CD14-positive monocyte (primary cell): ENCODE data around the gene RABEP2. TPM values are rescaled to one million over a fixed set of nuclear protein-coding genes. Genes with fewer than 3 reads are reported as not detected.

Experiments
- DNase-seq, 3 donors: peaks; one replicate each; pipeline ENCODE4 v3.0.0-alpha.2; 2011 to 2022
- H2AFZ ChIP-seq: 2 replicates; pipeline ENCODE4 v1.6.0; 2012; ENCODE audit warnings: mild to moderate bottlenecking, low read depth, low read length, inconsistent platforms; ENCODE audit not compliant: insufficient read depth, poor library complexity, severe bottlenecking
- H3K27ac ChIP-seq, 2 donors: 1 replicate in 1 of 2; 2 replicates in 1 of 2; pipeline ENCODE4 v1.5.1; 2012 to 2013; ENCODE audit warnings: low read length in 2 of 2, control low read depth in 1 of 2, inconsistent platforms in 1 of 2, low read depth in 1 of 2, mild to moderate bottlenecking in 1 of 2
- H3K27me3 ChIP-seq, 2 donors: one replicate each; pipeline versions ENCODE4 v1.6.0 to v1.6.1; 2011 to 2013; ENCODE audit warnings: low read length in 2 of 2; ENCODE audit not compliant: control insufficient read depth in 2 of 2, insufficient read depth in 2 of 2
- H3K36me3 ChIP-seq, 2 donors: replicated peaks in 1 of 2; 1 replicate in 1 of 2; 2 replicates in 1 of 2; pipeline versions ENCODE4 v1.5.1 to v1.6.1; 2012 to 2013; ENCODE audit warnings: low read length in 2 of 2, control low read depth in 1 of 2, inconsistent platforms in 1 of 2, mild to moderate bottlenecking in 1 of 2; ENCODE audit not compliant: insufficient read depth in 2 of 2, control insufficient read depth in 1 of 2
- H3K4me1 ChIP-seq, 2 donors: 1 replicate in 1 of 2; 2 replicates in 1 of 2; pipeline versions ENCODE4 v1.5.1 to v1.6.1; 2012 to 2013; ENCODE audit warnings: low read length in 2 of 2, control low read depth in 1 of 2, inconsistent platforms in 1 of 2, mild to moderate bottlenecking in 1 of 2, moderate library complexity in 1 of 2; ENCODE audit not compliant: insufficient read depth in 2 of 2, control insufficient read depth in 1 of 2
- H3K4me2 ChIP-seq: replicated peaks from 2 replicates; pipeline ENCODE3; 2012; ENCODE audit warnings: low read length, moderate library complexity, mild to moderate bottlenecking; ENCODE audit not compliant: poor library complexity, severe bottlenecking; ENCODE audit errors: extremely low read depth
- H3K4me3 ChIP-seq, 3 experiments: fragments of 200-600 bp in 1 of 3; sonication (generic) in 1 of 3; replicated peaks in 1 of 3; 1 replicate in 2 of 3; 2 replicates in 1 of 3; pipeline ENCODE4 v1.5.1; 2011 to 2013; ENCODE audit warnings: low read length in 3 of 3, mild to moderate bottlenecking in 3 of 3, control low read depth in 2 of 3, low read depth in 2 of 3, inconsistent platforms in 1 of 3, moderate library complexity in 1 of 3
- H3K79me2 ChIP-seq: 2 replicates; pipeline ENCODE4 v1.6.0; 2012; ENCODE audit warnings: mild to moderate bottlenecking, control low read depth, inconsistent platforms, low read length, moderate library complexity; ENCODE audit not compliant: insufficient read depth
- H3K9ac ChIP-seq: 2 replicates; pipeline ENCODE4 v1.6.0; 2017; ENCODE audit warnings: low read length, mild to moderate bottlenecking; ENCODE audit not compliant: insufficient read depth, poor library complexity, severe bottlenecking
- H3K9me3 ChIP-seq, 2 donors: replicated peaks in 1 of 2; 1 replicate in 1 of 2; 2 replicates in 1 of 2; pipeline versions ENCODE4 v1.5.1 to v1.6.1; 2012 to 2013; ENCODE audit warnings: low read length in 2 of 2, control low read depth in 1 of 2; ENCODE audit not compliant: control insufficient read depth in 1 of 2, insufficient read depth in 1 of 2
- H4K20me1 ChIP-seq: 2 replicates; pipeline ENCODE4 v1.6.0; 2012; ENCODE audit warnings: mild to moderate bottlenecking, low read length, control low read depth, moderate library complexity; ENCODE audit not compliant: insufficient read depth
- H3K27ac Mint-ChIP-seq, 7 donors: one replicate each; pipeline ENCODE4 v1.8.0; 2020; ENCODE audit warnings: mild to moderate bottlenecking in 7 of 7, mixed read lengths in 7 of 7, moderate library complexity in 6 of 7, inconsistent platforms in 2 of 7
- H3K27me3 Mint-ChIP-seq, 3 donors: one replicate each; pipeline ENCODE4 v1.8.0; 2021 to 2022; ENCODE audit warnings: low read depth in 3 of 3, mild to moderate bottlenecking in 3 of 3, mixed read lengths in 3 of 3, moderate library complexity in 3 of 3, inconsistent platforms in 1 of 3
- H3K36me3 Mint-ChIP-seq, 2 donors: one replicate each; pipeline ENCODE4 v1.8.0; 2020; ENCODE audit warnings: mixed read lengths in 2 of 2, inconsistent platforms in 1 of 2, mild to moderate bottlenecking in 1 of 2
- H3K4me1 Mint-ChIP-seq: one replicate; pipeline ENCODE4 v1.8.0; 2020; ENCODE audit warnings: mild to moderate bottlenecking, mixed read lengths
- H3K4me3 Mint-ChIP-seq, 2 donors: one replicate each; pipeline ENCODE4 v1.8.0; 2020; ENCODE audit warnings: mild to moderate bottlenecking in 2 of 2, mixed read lengths in 2 of 2, moderate library complexity in 1 of 2
- H3K9me3 Mint-ChIP-seq, 7 donors: one replicate each; pipeline ENCODE4 v1.8.0; 2020 to 2022; ENCODE audit warnings: mixed read lengths in 7 of 7, mild to moderate bottlenecking in 6 of 7, moderate library complexity in 6 of 7, inconsistent platforms in 2 of 7
- WGBS: methylation state at CpG from one replicate; pipeline ENCODE4 v1.1.5; 2013; ENCODE audit warnings: missing lambda C conversion rate; ENCODE audit not compliant: insufficient coverage; 5-methylcytosine and 5-hydroxymethylcytosine counted together
- intact Hi-C, 2 donors: fragments of 100-400 bp; cut with micrococcal nuclease; formaldehyde crosslinking; loops; one replicate each; pipeline versions ENCODE4 v1.15.0 to v1.15.1; 2023
- polyA minus RNA-seq: library from RNA; depleted of rRNA, polyadenylated mRNA; stranded (reverse); fragments of >200 nt; gene quantifications from 2 replicates; pipeline ENCODE4 v1.2.3, GENCODE V29; 2012
- polyA plus RNA-seq, 3 donors: library from polyadenylated mRNA; depleted of rRNA in 1 of 3; unstranded in 2 of 3; stranded (reverse) in 1 of 3; fragments of 300-500 nt in 2 of 3; fragments of >200 nt in 1 of 3; fragmentation: Illumina TruSeq in 2 of 3; gene quantifications; 1 replicate in 2 of 3; 2 replicates in 1 of 3; pipeline ENCODE4 v1.2.3, GENCODE V29; 2012 to 2021
- total RNA-seq, 12 experiments: library from RNA in 1 of 12; stranded (reverse) in 1 of 12; fragments of 120-200 nt in 1 of 12; gene quantifications; one replicate each; pipeline ENCODE4 v1.2.4 and lab custom pipeline; 2013 to 2026; ENCODE audit warnings: mixed read lengths in 6 of 12, inconsistent platforms in 1 of 12
- TF ChIP-seq, protein P1 (sequence below): fragments of 200-600 bp; IDR thresholded peaks from one replicate; pipeline ENCODE4 v1.8.0; 2022; ENCODE audit warnings: antibody characterized with exemption, mild to moderate bottlenecking

The RABEP2 gene, protein sequence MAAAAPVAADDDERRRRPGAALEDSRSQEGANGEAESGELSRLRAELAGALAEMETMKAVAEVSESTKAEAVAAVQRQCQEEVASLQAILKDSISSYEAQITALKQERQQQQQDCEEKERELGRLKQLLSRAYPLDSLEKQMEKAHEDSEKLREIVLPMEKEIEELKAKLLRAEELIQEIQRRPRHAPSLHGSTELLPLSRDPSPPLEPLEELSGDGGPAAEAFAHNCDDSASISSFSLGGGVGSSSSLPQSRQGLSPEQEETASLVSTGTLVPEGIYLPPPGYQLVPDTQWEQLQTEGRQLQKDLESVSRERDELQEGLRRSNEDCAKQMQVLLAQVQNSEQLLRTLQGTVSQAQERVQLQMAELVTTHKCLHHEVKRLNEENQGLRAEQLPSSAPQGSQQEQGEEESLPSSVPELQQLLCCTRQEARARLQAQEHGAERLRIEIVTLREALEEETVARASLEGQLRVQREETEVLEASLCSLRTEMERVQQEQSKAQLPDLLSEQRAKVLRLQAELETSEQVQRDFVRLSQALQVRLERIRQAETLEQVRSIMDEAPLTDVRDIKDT
- 15.8 TPM for total RNA-seq (2013)
- polyA plus RNA-seq, result 10 to 100 TPM in 1 of 3 donors, 1 to 10 TPM in 2; 1.9 to 21.6 (median 2.5) TPM
- 22.6 and 24.7 TPM in 2 replicates for polyA minus RNA-seq
- total RNA-seq (lab: John Stamatoyannopoulos, UW), result 3.9 to 17.8 (median 14.4) reads per million in 11 experiments

DNA sequence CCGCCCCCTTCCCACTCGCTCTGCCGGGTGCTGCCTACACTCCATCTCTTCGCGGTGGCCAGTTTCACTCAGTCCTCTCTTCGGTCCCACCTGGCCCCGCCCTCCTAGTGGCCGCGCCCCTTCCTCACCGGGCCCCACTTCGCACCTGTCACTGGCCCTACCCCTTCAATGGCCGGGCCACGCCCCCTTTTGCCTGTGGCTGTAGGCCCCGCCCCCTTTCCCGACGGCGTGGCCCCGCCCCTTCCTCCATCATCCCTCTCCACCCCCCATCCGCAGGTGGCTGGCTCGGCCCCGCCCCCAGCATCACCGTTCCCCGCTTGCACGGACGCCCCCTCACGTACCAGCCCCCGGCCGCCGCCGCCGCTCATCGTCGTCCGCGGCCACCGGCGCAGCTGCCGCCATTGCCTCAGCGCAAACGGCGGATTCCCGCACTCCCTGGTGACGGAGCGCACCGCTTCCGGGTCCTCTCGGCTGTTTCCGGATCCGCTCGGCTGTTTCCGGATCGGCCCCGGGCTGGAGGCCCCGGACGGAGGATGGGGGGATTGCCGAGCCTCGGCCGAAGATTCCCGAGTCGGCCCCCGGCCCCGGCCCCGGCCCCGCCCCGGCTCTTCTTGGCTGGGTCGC is at the start of gene RABEP2:
RABEP2 (minus strand) TSS at position 477 of the 624 bp plus-strand sequence; CDS start at position 402, 75 bp downstream.
- H3K9me3 Mint-ChIP-seq, result no peaks in the 10 kb centered on the region
- TF ChIP-seq, protein P1, sequence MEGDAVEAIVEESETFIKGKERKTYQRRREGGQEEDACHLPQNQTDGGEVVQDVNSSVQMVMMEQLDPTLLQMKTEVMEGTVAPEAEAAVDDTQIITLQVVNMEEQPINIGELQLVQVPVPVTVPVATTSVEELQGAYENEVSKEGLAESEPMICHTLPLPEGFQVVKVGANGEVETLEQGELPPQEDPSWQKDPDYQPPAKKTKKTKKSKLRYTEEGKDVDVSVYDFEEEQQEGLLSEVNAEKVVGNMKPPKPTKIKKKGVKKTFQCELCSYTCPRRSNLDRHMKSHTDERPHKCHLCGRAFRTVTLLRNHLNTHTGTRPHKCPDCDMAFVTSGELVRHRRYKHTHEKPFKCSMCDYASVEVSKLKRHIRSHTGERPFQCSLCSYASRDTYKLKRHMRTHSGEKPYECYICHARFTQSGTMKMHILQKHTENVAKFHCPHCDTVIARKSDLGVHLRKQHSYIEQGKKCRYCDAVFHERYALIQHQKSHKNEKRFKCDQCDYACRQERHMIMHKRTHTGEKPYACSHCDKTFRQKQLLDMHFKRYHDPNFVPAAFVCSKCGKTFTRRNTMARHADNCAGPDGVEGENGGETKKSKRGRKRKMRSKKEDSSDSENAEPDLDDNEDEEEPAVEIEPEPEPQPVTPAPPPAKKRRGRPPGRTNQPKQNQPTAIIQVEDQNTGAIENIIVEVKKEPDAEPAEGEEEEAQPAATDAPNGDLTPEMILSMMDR, result no peak
- Histone ChIP-seq H2AFZ (peak within 1 kb of the TSS; percentile 98), H3K27ac (peak within 1 kb of the TSS; percentile 90 to 95), H3K79me2 (peaks cover 8% of the 10 kb centered on the region), H3K4me1 (peaks cover 11 to 17% of the 10 kb centered on the region in 2 donors), H3K9me3 (no peaks in the 10 kb centered on the region), H3K27me3 (no peaks in the 10 kb centered on the region), H3K4me3 (peak within 1 kb of the TSS; percentile 70 to 96 (median 79)), H3K36me3 (peaks cover 1 to 7% of the 10 kb centered on the region in 2 donors), H4K20me1 (peaks cover 10% of the 10 kb centered on the region), H3K4me2 (peak within 1 kb of the TSS; percentile 95), H3K9ac (peak within 1 kb of the TSS; percentile 98)
- DNase-seq, result peak; percentile 81 to 86 (median 84)
- WGBS, result under 1% methylated on average over 55 of the region's 66 CpGs
- intact Hi-C loops, result loop anchor here in 1 of 2 donors (10.0 kb wide), 2 partner anchors 80 to 370 kb away; partner anchors contain the start of genes SGF29 and TUFM
- peak within 1 kb of the TSS; percentile 94 to 97 for H3K4me3 Mint-ChIP-seq
- peaks cover 0 to 7% (median 0%) of the 10 kb centered on the region in 3 donors for H3K27me3 Mint-ChIP-seq
- H3K36me3 Mint-ChIP-seq, result peaks cover 8 to 22% of the 10 kb centered on the region in 2 donors
- peak within 1 kb of the TSS; percentile 91 to 97 (median 94) for H3K27ac Mint-ChIP-seq
- peaks cover 18% of the 10 kb centered on the region for H3K4me1 Mint-ChIP-seq
